Measurements from ENCODE around the gene PTGER2.

Gene PTGER2

GRCh38 chr14:52338051-52338681 is 24.1 kb downstream of the PTGER2 start:
- no peak for DNase-seq (ENCODE audit: low read depth)

- no peak for DNase-seq (ENCODE audit: low read depth)
Measured at GRCh38 chr14:52339262-52339661, 25.1 kb downstream of the PTGER2 start.

GRCh38 chr14:52342849-52343596 is 28.9 kb downstream of the PTGER2 start:
- no peak for DNase-seq (ENCODE audit: low read depth)

GRCh38 chr14:52346778-52347177 is 32.7 kb downstream of the PTGER2 start:
- no peak for DNase-seq (ENCODE audit: low read depth)

GRCh38 chr14:52348279-52348678 is 34.2 kb downstream of the PTGER2 start:
- no peak for DNase-seq (ENCODE audit: low read depth)

- no peak for DNase-seq (ENCODE audit: low read depth)
Measured at GRCh38 chr14:52348776-52349175, 34.7 kb downstream of the PTGER2 start.

GRCh38 chr14:52349731-52350130 is 35.6 kb downstream of the PTGER2 start:
- DNase-seq (ENCODE audit: low read depth): no peak

- no peak for DNase-seq (ENCODE audit: low read depth)
Measured at GRCh38 chr14:52350445-52350844, 36.3 kb downstream of the PTGER2 start.

GRCh38 chr14:52351233-52352060 is 37.3 kb downstream of the PTGER2 start:
- DNase-seq (ENCODE audit: low read depth): no peak

GRCh38 chr14:52352061-52352491 is 38.0 kb downstream of the PTGER2 start:
- DNase-seq (ENCODE audit: low read depth): no peak

- DNase-seq (ENCODE audit: low read depth): no peak
Measured at GRCh38 chr14:52352569-52352968, 38.5 kb downstream of the PTGER2 start.

GRCh38 chr14:52354242-52354641 is 40.1 kb downstream of the PTGER2 start:
- DNase-seq (ENCODE audit: low read depth): no peak

- DNase-seq (ENCODE audit: low read depth): no peak
Measured at GRCh38 chr14:52355016-52355431, 40.9 kb downstream of the PTGER2 start.

GRCh38 chr14:52355526-52355925 is 41.4 kb downstream of the PTGER2 start:
- DNase-seq (ENCODE audit: low read depth): no peak

GRCh38 chr14:52356025-52356424 is 41.9 kb downstream of the PTGER2 start:
- no peak for DNase-seq (ENCODE audit: low read depth)

GRCh38 chr14:52360831-52361230 is 46.7 kb downstream of the PTGER2 start:
- no peak for DNase-seq (ENCODE audit: low read depth)

GRCh38 chr14:52363041-52363704 is 49.1 kb downstream of the PTGER2 start:
- no peak for DNase-seq (ENCODE audit: low read depth)

GRCh38 chr14:52363961-52364360 is 49.8 kb downstream of the PTGER2 start:
- no peak for DNase-seq (ENCODE audit: low read depth)

- no peak for DNase-seq (ENCODE audit: low read depth)
Measured at GRCh38 chr14:52365071-52365470, 51.0 kb downstream of the PTGER2 start.

GRCh38 chr14:52366796-52367315 is 52.7 kb downstream of the PTGER2 start:
- DNase-seq (ENCODE audit: low read depth): no peak

GRCh38 chr14:52369305-52369801 is 55.2 kb downstream of the PTGER2 start:
- DNase-seq (ENCODE audit: low read depth): no peak

GRCh38 chr14:52370406-52370935 is 56.4 kb downstream of the PTGER2 start:
- no peak for DNase-seq (ENCODE audit: low read depth)
